PC-3 (cell line): Measurements from ENCODE around the gene PGF. TPM values are rescaled to one million over a fixed set of nuclear protein-coding genes. Genes with fewer than 3 reads are reported as not detected.

Experiments used
- ATAC-seq: fragments of 200-7000 bp; cut with Tn5 transposase; 2 replicates; pipeline ENCODE4 v1.9.1; 2020; ENCODE audit warnings: mild to moderate bottlenecking, moderate library complexity
- BruUV-seq: library from RNA; stranded (reverse); fragments of 400-500 nt; replicated peaks from 2 replicates; lab custom pipeline; 2021; lab: Mats Ljungman, UMichigan
- CTCF ChIA-PET: fragments of 300-600 bp; sonication (Branson Sonifier 250); formaldehyde crosslinking; loops from one replicate; lab custom pipeline; 2022; ENCODE audit warnings: antibody characterized with exemption; lab: Charles Lee
- POLR2A ChIA-PET: fragments of 300-600 bp; sonication (Branson Sonifier 250); formaldehyde crosslinking; loops from one replicate; lab custom pipeline; 2022; ENCODE audit warnings: antibody characterized with exemption; ENCODE audit not compliant: unreplicated experiment; lab: Charles Lee
- DNase-seq: peaks from one replicate; pipeline ENCODE4 v3.0.0-alpha.2; 2015
- H2AFZ ChIP-seq: fragments of 300-600 bp; sonication (generic); 2 replicates; pipeline ENCODE4 v1.6.0; 2016; ENCODE audit warnings: antibody characterized with exemption, low read length
- H3F3A ChIP-seq: fragments of 300-600 bp; sonication (generic); one replicate; pipeline ENCODE4 v1.6.0; 2017; ENCODE audit warnings: antibody characterized with exemption, low read length, control low read depth, mild to moderate bottlenecking; ENCODE audit not compliant: unreplicated experiment
- H3K27ac ChIP-seq: fragments of 300-600 bp; sonication (generic); 2 replicates; pipeline ENCODE4 v1.5.1; 2016; ENCODE audit warnings: mild to moderate bottlenecking, low read length
- H3K27me3 ChIP-seq: fragments of 300-600 bp; sonication (generic); 2 replicates; pipeline ENCODE4 v1.6.1; 2016; ENCODE audit warnings: low read length, mixed read lengths
- H3K36me3 ChIP-seq: fragments of 300-600 bp; sonication (generic); 2 replicates; pipeline ENCODE4 v1.6.1; 2016; ENCODE audit warnings: low read depth, mixed run types, low read length, mixed read lengths
- H3K4me1 ChIP-seq: fragments of 300-600 bp; sonication (generic); 2 replicates; pipeline ENCODE4 v1.5.1; 2016; ENCODE audit warnings: low read length; ENCODE audit not compliant: insufficient read depth
- H3K4me2 ChIP-seq: fragments of 300-600 bp; sonication (generic); 2 replicates; pipeline ENCODE4 v1.6.0; 2016; ENCODE audit warnings: low read length
- H3K4me3 ChIP-seq: fragments of 300-600 bp; sonication (generic); 2 replicates; pipeline ENCODE4 v1.5.1; 2016; ENCODE audit warnings: mild to moderate bottlenecking, low read length, mixed read lengths
- H3K79me2 ChIP-seq: fragments of 300-600 bp; sonication (generic); 2 replicates; pipeline ENCODE4 v1.6.1; 2017; ENCODE audit warnings: low read length, mixed read lengths
- H3K9ac ChIP-seq: fragments of 300-600 bp; sonication (generic); 2 replicates; pipeline ENCODE4 v1.6.0; 2016; ENCODE audit warnings: mild to moderate bottlenecking, low read length
- H3K9me2 ChIP-seq: fragments of 300-600 bp; sonication (generic); replicated peaks from 2 replicates; pipeline ENCODE4 v1.6.1; 2016; ENCODE audit warnings: mixed run types, low read length, mixed read lengths
- H3K9me3 ChIP-seq: fragments of 300-600 bp; sonication (generic); 2 replicates; pipeline ENCODE4 v1.6.1; 2016; ENCODE audit warnings: low read length, mixed read lengths
- H4K20me1 ChIP-seq: fragments of 300-600 bp; sonication (generic); 2 replicates; pipeline ENCODE4 v1.6.1; 2016; ENCODE audit warnings: low read length, mixed read lengths
- CTCF ChIP-seq: fragments of 300-600 bp; sonication (generic); conservative IDR thresholded peaks from 2 replicates; pipeline ENCODE4 v1.5.1; 2017; ENCODE audit warnings: antibody characterized with exemption, low read depth, mild to moderate bottlenecking, low read length
- EZH2 ChIP-seq: fragments of 300-600 bp; sonication (generic); IDR thresholded peaks from one replicate; pipeline ENCODE4 v1.6.1; 2017; ENCODE audit warnings: antibody characterized with exemption, mild to moderate bottlenecking, low read length; ENCODE audit not compliant: unreplicated experiment
- EZH2phosphoT487 ChIP-seq: fragments of 300-600 bp; sonication (generic); IDR thresholded peaks from 2 replicates; pipeline ENCODE4 v1.6.1; 2018; ENCODE audit warnings: mild to moderate bottlenecking, antibody characterized with exemption, low read length, borderline replicate concordance
- intact Hi-C: fragments of 100-400 bp; cut with micrococcal nuclease; formaldehyde crosslinking; loops from 2 replicates; pipeline ENCODE4 v1.9.0; 2023
- total RNA-seq: library from RNA; depleted of rRNA; stranded (reverse); fragments of >200 nt; gene quantifications from 2 replicates; pipeline ENCODE4 v1.2.3, GENCODE V29; 2014

Gene PGF
- total RNA-seq, 1 experiment from 2014 or later = 0.26 TPM

- Histone ChIP-seq H3K36me3 (peaks cover 9% of the 10 kb centered on the region), H3K4me1 (no peaks in the 10 kb centered on the region), H2AFZ (no peak overlapping the region), H3F3A (no peaks in the 10 kb centered on the region), H3K9me3 (no peaks in the 10 kb centered on the region), H3K4me3 (no peak overlapping the region), H3K79me2 (no peaks in the 10 kb centered on the region), H3K9ac (no peak overlapping the region), H3K4me2 (no peak overlapping the region), H3K27ac (no peak overlapping the region), H4K20me1 (no peaks in the 10 kb centered on the region), H3K27me3 (no peaks in the 10 kb centered on the region), H3K9me2 (no peaks in the 10 kb centered on the region)
- intact Hi-C loops = no loop called here
- TF ChIP-seq EZH2 (no peak), EZH2phosphoT487 (no peak), CTCF (no peak)
- POLR2A ChIA-PET = interaction anchor here (0.6 kb wide), 1 partner anchor 46 kb away, joined by 3 read pairs; no protein-coding TSS in a partner anchor
- ATAC-seq = no peak
- no peak for DNase-seq
- BruUV-seq = no TSS peak
- CTCF ChIA-PET = no interaction called here
Measured at GRCh38 chr14:74907744-74908143, 47.7 kb downstream of the PGF start.

GRCh38 chr14:74906925-74907521 lies 48.4 kb downstream of the PGF start:
- Histone ChIP-seq H3K9ac (no peak overlapping the region), H3K36me3 (peaks cover 15% of the 10 kb centered on the region), H3K4me1 (no peaks in the 10 kb centered on the region), H3K4me3 (no peak overlapping the region), H3K27ac (no peak overlapping the region), H3F3A (no peaks in the 10 kb centered on the region), H3K79me2 (no peaks in the 10 kb centered on the region), H3K4me2 (no peak overlapping the region), H2AFZ (no peak overlapping the region), H3K27me3 (no peaks in the 10 kb centered on the region), H4K20me1 (no peaks in the 10 kb centered on the region), H3K9me2 (no peaks in the 10 kb centered on the region), H3K9me3 (no peaks in the 10 kb centered on the region)
- TF ChIP-seq CTCF = peak; percentile 46; the same call in 1 of the 2 replicates
- TF ChIP-seq EZH2 = no peak
- TF ChIP-seq EZH2phosphoT487 = no peak
- DNase-seq = no peak
- CTCF ChIA-PET = no interaction called here
- BruUV-seq = no TSS peak
- no peak for ATAC-seq
- intact Hi-C loops = no loop called here
- POLR2A ChIA-PET = no interaction called here

GRCh38 chr14:74905595-74906142 lies 49.7 kb downstream of the PGF start:
- Histone ChIP-seq H3K79me2 (no peaks in the 10 kb centered on the region), H3K4me1 (no peaks in the 10 kb centered on the region), H3K9me3 (no peaks in the 10 kb centered on the region), H3K36me3 (peaks cover 28% of the 10 kb centered on the region), H3K27me3 (no peaks in the 10 kb centered on the region), H3K9me2 (no peaks in the 10 kb centered on the region), H3K27ac (no peak overlapping the region), H3K9ac (no peak overlapping the region), H3K4me2 (no peak overlapping the region), H3F3A (no peaks in the 10 kb centered on the region), H4K20me1 (no peaks in the 10 kb centered on the region), H3K4me3 (no peak overlapping the region), H2AFZ (no peak overlapping the region)
- ATAC-seq = peak; percentile 68
- TF ChIP-seq CTCF (peak; percentile 98), EZH2 (no peak), EZH2phosphoT487 (no peak)
- CTCF ChIA-PET = interaction anchor here (0.6 to 2.3 kb wide), 6 partner anchors 17 to 46 kb away, joined by 3 to 56 read pairs (median 6); partner anchors contain the start of gene RPS6KL1
- no TSS peak for BruUV-seq
- intact Hi-C loops = loop anchor here (1.0 kb wide), 1 partner anchor 44 kb away; no protein-coding TSS in a partner anchor
- POLR2A ChIA-PET = no interaction called here
- peak; percentile 68 for DNase-seq
